Inflammatory macrophage treated with lipopolysaccharide for 4 hours (primary cell): Measurements from ENCODE around the gene GPRC5B.
A peak's percentile ranks its signal among the peaks of the same experiment; 100 is the strongest.

Source experiments
- DNase-seq: peaks from one replicate; pipeline ENCODE4 v3.0.0-alpha.2; 2020

The GPRC5B gene

DNA sequence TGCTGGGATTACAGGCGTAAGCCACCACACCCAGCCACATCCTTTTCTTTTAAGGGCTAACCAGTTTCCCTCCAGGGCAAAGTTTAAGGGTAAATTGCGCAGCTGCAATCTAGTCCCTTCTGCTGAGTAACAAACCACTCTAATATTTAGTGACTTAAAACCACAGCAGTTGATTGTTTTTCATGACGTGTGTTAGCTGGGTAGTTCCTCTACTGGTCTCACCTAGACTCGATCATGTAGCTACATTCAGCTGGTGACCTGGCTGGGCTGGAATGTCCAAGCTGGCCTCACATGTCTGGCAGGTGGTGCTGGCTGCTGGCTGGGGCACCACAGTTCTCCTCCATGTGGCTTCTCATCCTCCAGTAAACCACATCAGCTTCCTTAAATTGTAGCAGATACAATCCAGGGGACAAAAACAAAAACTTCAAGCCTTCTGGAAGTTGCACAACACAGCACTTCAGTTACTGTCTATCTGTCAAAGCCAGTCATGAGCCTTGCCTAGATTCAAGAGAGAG lies 75.5 kb downstream of the GPRC5B start:
- peak; percentile 44 for DNase-seq

DNA sequence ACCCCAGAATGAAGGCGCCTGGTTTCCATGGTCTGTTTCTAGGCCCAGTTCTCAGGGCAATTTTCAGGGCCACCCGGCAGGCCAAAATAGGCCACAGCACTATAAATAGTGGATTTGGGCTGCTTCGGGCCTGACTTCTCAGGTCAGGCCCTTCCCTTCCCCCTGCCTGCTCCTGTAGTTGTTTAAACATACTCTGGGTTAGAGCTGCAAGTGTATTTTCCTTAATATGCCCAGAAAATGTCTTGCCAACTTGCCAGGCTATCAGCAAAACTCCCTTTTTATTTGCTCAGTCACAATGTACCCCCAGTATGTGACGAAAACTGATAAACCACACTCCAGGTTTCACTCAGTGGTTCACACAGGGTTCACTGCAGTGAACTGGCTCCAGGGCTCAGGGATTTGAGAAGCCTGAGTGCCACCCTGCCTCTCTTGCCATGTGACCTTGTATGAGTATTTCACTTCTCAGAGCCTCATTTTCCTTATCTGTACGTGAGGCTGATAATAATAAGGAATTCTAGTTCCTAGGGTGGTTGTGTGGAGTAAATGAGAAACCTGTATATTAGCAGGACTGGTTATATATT lies 76.5 kb downstream of the GPRC5B start:
- no peak for DNase-seq
